HG02571 (cell line): ENCODE results near the gene CCDC70.

Experiments
- ATAC-seq: cut with Tn5 transposase; IDR thresholded peaks from one replicate; pipeline ENCODE4 v1.9.1; 2021; ENCODE audit warnings: mild to moderate bottlenecking, moderate library complexity; ENCODE audit not compliant: unreplicated experiment

CCDC70 gene

GRCh38 chr13:51856998-51857397, 4.8 kb upstream of the CCDC70 start:
- no peak for ATAC-seq

- no peak for ATAC-seq
Observed at GRCh38 chr13:51858433-51859247, 3.1 kb upstream of the CCDC70 start.

GRCh38 chr13:51862957-51863356, 1.2 kb downstream of the CCDC70 start:
- ATAC-seq = no peak

GRCh38 chr13:51865838-51866237, 4.1 kb downstream of the CCDC70 start:
- ATAC-seq = no peak

- no peak for ATAC-seq
Observed at GRCh38 chr13:51867062-51867461, 5.3 kb downstream of the CCDC70 start.

- no peak for ATAC-seq
Observed at GRCh38 chr13:51869916-51870315, 8.1 kb downstream of the CCDC70 start.

GRCh38 chr13:51870616-51871015, 8.8 kb downstream of the CCDC70 start:
- ATAC-seq = no peak

GRCh38 chr13:51873117-51873798, 11.5 kb downstream of the CCDC70 start:
- no peak for ATAC-seq

- no peak for ATAC-seq
Observed at GRCh38 chr13:51873837-51874236, 12.1 kb downstream of the CCDC70 start.

GRCh38 chr13:51874651-51875050, 12.9 kb downstream of the CCDC70 start:
- no peak for ATAC-seq

GRCh38 chr13:51879133-51879532, 17.4 kb downstream of the CCDC70 start:
- no peak for ATAC-seq

GRCh38 chr13:51881296-51881695, 19.5 kb downstream of the CCDC70 start:
- ATAC-seq = no peak

GRCh38 chr13:51882570-51883225, 20.9 kb downstream of the CCDC70 start:
- ATAC-seq = no peak

GRCh38 chr13:51883226-51883600, 21.4 kb downstream of the CCDC70 start:
- no peak for ATAC-seq

- no peak for ATAC-seq
Observed at GRCh38 chr13:51885651-51886050, 23.9 kb downstream of the CCDC70 start.

- ATAC-seq = no peak
Observed at GRCh38 chr13:51887468-51887867, 25.7 kb downstream of the CCDC70 start.

- ATAC-seq = no peak
Observed at GRCh38 chr13:51892657-51893056, 30.9 kb downstream of the CCDC70 start.

GRCh38 chr13:51894239-51894638, 32.5 kb downstream of the CCDC70 start:
- no peak for ATAC-seq

- no peak for ATAC-seq
Observed at GRCh38 chr13:51895906-51896888, 34.4 kb downstream of the CCDC70 start.

GRCh38 chr13:51900471-51900870, 38.7 kb downstream of the CCDC70 start:
- no peak for ATAC-seq

GRCh38 chr13:51902776-51903175, 41.0 kb downstream of the CCDC70 start:
- ATAC-seq = no peak
